GDM1 (cell line): ENCODE measurements around the gene C11orf42.

Experiments
- DNase-seq: peaks from one replicate; lab custom pipeline; 2025; lab: John Stamatoyannopoulos, UW

C11orf42 gene

DNA sequence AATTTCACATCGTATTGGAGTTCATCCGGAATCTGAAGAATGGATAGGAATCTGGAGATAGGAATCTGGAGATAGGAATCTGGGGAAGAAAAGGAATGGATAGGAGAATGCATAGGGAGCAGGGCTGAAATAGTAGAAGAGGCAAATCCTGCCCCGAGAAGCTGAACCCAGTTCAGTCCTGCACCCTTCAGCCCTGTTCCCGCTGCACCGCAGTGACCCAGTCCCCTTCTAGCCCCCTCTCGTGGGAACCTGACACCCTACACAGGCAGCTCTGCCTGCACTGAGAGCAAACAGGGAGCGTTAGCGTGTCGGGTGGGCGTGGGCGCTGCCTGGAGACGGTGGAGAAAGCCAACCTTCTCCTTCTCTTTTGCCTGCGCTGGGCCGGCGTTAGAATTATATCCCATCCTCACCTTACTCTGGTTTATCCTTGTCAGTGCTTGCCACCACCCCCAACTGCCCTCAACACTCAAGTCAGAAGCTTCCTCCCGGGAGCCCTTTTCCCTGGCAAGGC is 53.3 kb downstream of the C11orf42 start:
- DNase-seq, result no peak

DNA sequence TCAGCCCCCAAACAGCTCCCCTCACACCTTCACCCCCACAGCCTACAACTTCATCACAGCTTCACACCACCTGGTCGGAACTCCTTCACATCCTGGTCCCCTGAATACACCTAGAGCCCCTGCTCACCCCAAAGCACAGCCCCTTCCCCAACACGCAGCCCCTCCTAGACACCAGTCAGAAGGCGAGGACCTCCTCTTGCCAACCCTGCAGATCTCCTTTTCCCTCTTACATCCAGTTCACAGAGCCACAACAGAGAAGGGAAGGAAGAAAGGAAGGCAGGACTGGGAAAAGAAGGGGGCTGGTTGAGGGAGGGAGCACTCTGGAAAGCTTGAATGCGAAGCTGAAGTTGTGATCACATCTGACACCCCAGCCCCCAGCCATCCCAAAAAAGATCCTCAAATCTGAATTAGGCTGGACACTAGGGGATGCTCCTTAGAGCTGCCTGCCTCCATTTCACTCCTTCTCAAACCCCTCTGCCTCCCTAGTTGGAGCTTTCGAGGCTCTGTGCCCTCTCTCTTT is 54.9 kb downstream of the C11orf42 start:
- no peak for DNase-seq
